K562 (cell line): ENCODE data around the gene POMT2. TPM values are rescaled to one million over a fixed set of nuclear protein-coding genes. Genes with fewer than 3 reads are reported as not detected.
A peak's percentile ranks its signal among the peaks of the same experiment; 100 is the strongest.

Experiments
- ATAC-seq: fragments of 200-7000 bp; cut with Tn5 transposase; 3 replicates; pipeline ENCODE4 v1.9.1; 2020; ENCODE audit warnings: moderate library complexity
- BruUV-seq: library from RNA; stranded (reverse); fragments of 400-500 nt; replicated peaks from 2 replicates; lab custom pipeline; 2021; lab: Mats Ljungman, UMichigan
- CTCF ChIA-PET: fragments of 300-600 bp; formaldehyde crosslinking; extraction: SDS; loops from one replicate; lab custom pipeline; 2021; ENCODE audit warnings: low intra/inter-chr PET ratio; lab: Yijun Ruan, JAX
- POLR2A ChIA-PET: fragments of 300-600, 350-650 bp; sonication (Branson Sonifier 250); formaldehyde crosslinking; extraction: SDS; loops from one replicate; lab custom pipeline; 2021; ENCODE audit warnings: antibody characterized with exemption, inconsistent platforms; lab: Yijun Ruan, JAX
- DNase-seq, 4 experiments: peaks; one replicate each; pipeline versions ENCODE4 v3.0.0 to v3.0.0-alpha.2; 2011 to 2018; ENCODE audit warnings: low spot score in 3 of 4, mixed read lengths in 3 of 4; ENCODE audit errors: extremely low read depth in 1 of 4
- FAIRE-seq: peaks from 2 replicates; lab custom pipeline; 2011; peaks lifted over from hg19 to GRCh38; lab: Jason Lieb, UNC
- H2AFZ ChIP-seq: 2 replicates; pipeline ENCODE4 v1.6.0; 2011; ENCODE audit warnings: low read depth, low read length, control low read depth, inconsistent platforms
- H3K27ac ChIP-seq: fragments of 200-600 bp; 3 replicates; pipeline ENCODE4 v1.8.0; 2011; ENCODE audit warnings: low read depth, mild to moderate bottlenecking, control low read depth, inconsistent platforms, low read length, moderate library complexity, mixed read lengths; ENCODE audit errors: extremely low read depth
- H3K27me3 ChIP-seq, 2 experiments: fragments of 300-600 bp in 1 of 2; 2 replicates in 1 of 2; 3 replicates in 1 of 2; pipeline versions ENCODE4 v1.6.0 to v1.8.0; 2011; ENCODE audit warnings: inconsistent platforms in 2 of 2, low read length in 2 of 2, mild to moderate bottlenecking in 1 of 2, mixed read lengths in 1 of 2, moderate library complexity in 1 of 2; ENCODE audit not compliant: control insufficient read depth in 2 of 2, insufficient read depth in 2 of 2
- H3K36me3 ChIP-seq: fragments of 300-600 bp; 3 replicates; pipeline ENCODE4 v1.8.0; 2011; ENCODE audit warnings: mild to moderate bottlenecking, low read length, inconsistent platforms; ENCODE audit not compliant: control insufficient read depth, insufficient read depth
- H3K4me1 ChIP-seq, 2 experiments: fragments of 200-600 bp in 1 of 2; replicated peaks in 1 of 2; 2 replicates in 1 of 2; 3 replicates in 1 of 2; pipeline versions ENCODE4 v1.5.1 to v1.8.0; 2011; ENCODE audit warnings: inconsistent platforms in 2 of 2, low read length in 2 of 2, mild to moderate bottlenecking in 1 of 2, mixed read lengths in 1 of 2, moderate library complexity in 1 of 2; ENCODE audit not compliant: control insufficient read depth in 2 of 2, insufficient read depth in 2 of 2
- H3K4me2 ChIP-seq: 2 replicates; pipeline ENCODE4 v1.6.1; 2011; ENCODE audit warnings: low read length, control low read depth, inconsistent platforms, mixed read lengths; ENCODE audit not compliant: insufficient read depth
- H3K4me3 ChIP-seq: fragments of 200-600 bp; sonication (generic), shearing (Covaris generic); 2 replicates; pipeline ENCODE4 v1.5.1; 2016; ENCODE audit warnings: control low read depth, inconsistent platforms
- H3K79me2 ChIP-seq: fragments of 200-600 bp; 3 replicates; pipeline ENCODE4 v1.8.0; 2011; ENCODE audit warnings: low read length, inconsistent platforms; ENCODE audit not compliant: control insufficient read depth, insufficient read depth
- H3K9ac ChIP-seq, 2 experiments: 2 replicates each; pipeline versions ENCODE4 v1.6.0 to v1.6.1; 2011; ENCODE audit warnings: low read depth in 2 of 2, low read length in 2 of 2, control low read depth in 1 of 2, inconsistent platforms in 1 of 2, mild to moderate bottlenecking in 1 of 2, mixed read lengths in 1 of 2; ENCODE audit not compliant: insufficient read depth in 1 of 2
- H3K9me1 ChIP-seq: one replicate; pipeline ENCODE4 v1.6.0; 2011; ENCODE audit warnings: inconsistent platforms, mild to moderate bottlenecking, low read length, moderate library complexity; ENCODE audit not compliant: control insufficient read depth, insufficient read depth
- H3K9me3 ChIP-seq: replicated peaks from 2 replicates; pipeline ENCODE4 v1.5.1; 2011; ENCODE audit warnings: low read depth, low read length, inconsistent platforms; ENCODE audit not compliant: control insufficient read depth, insufficient read depth
- H4K20me1 ChIP-seq: replicated peaks from 2 replicates; pipeline ENCODE4 v1.6.1; 2011; ENCODE audit warnings: low read length, inconsistent platforms, mixed read lengths; ENCODE audit not compliant: control insufficient read depth, insufficient read depth
- DIDO1 ChIP-seq: fragments of 450-650 bp; IDR thresholded peaks from 2 replicates; pipeline ENCODE4 v1.6.1; 2016; ENCODE audit warnings: low read depth, missing biosample characterization, missing genetic modification characterization
- SNIP1 ChIP-seq: fragments of 450-650 bp; IDR thresholded peaks from 2 replicates; pipeline ENCODE4 v1.7.1; 2017; ENCODE audit warnings: low read depth, mild to moderate bottlenecking
- TFE3 ChIP-seq: fragments of 450-650 bp; formaldehyde crosslinking; IDR thresholded peaks from 2 replicates; pipeline ENCODE4 v1.4.0; 2020; ENCODE audit warnings: mild to moderate bottlenecking, mixed read lengths
- USF2 ChIP-seq: sonication (generic); formaldehyde crosslinking; IDR thresholded peaks from 2 replicates; pipeline ENCODE4 v1.5.0; 2020; ENCODE audit warnings: missing genetic modification reagents
- WGBS: fragments of 100-300 bp; shearing (Covaris generic); methylation state at CpG from one replicate; pipeline ENCODE4 v1.1.6; 2016; ENCODE audit warnings: low coverage, mixed read lengths; ENCODE audit not compliant: insufficient coverage; ENCODE audit errors: missing lambda C conversion rate; 5-methylcytosine and 5-hydroxymethylcytosine counted together
- in situ Hi-C: fragments of 300-500 bp; cut with MboI; formaldehyde crosslinking; loops from 4 replicates; pipeline ENCODE4 v1.15.0; 2018; ENCODE audit warnings: inconsistent platforms, mixed read lengths
- intact Hi-C: fragments of 100-400 bp; cut with micrococcal nuclease; formaldehyde crosslinking; loops from 2 replicates; pipeline ENCODE4 v1.14.2; 2022
- polyA plus RNA-seq, 8 experiments: library from polyadenylated mRNA; depleted of rRNA in 4 of 8; stranded (reverse) in 5 of 8; unstranded in 3 of 8; fragments of >200 nt; fragmentation: Nextera tagmentation in 2 of 8; fragmentation: Illumina TruSeq in 1 of 8; extraction: Ambion mirVana in 2 of 8; extraction: Trizol in 1 of 8; gene quantifications; 2 replicates each; pipeline versions ENCODE4 v1.2.1 to v1.2.3, GENCODE V29; 2011 to 2014; ENCODE audit warnings: inconsistent platforms in 1 of 8, missing spikeins in 1 of 8
- total RNA-seq, 7 experiments: library from RNA; depleted of rRNA in 6 of 7; stranded (reverse); fragments of >200 nt in 6 of 7; fragmentation: Illumina TruSeq in 2 of 7; extraction: Trizol in 2 of 7; gene quantifications; 2 replicates each; pipeline versions ENCODE4 v1.2.1 to v1.2.3, GENCODE V29; 2011 to 2021; ENCODE audit warnings: low replicate concordance in 1 of 7

Gene POMT2
- total and polyA plus RNA-seq, 9 of the 15 experiments (the other 6 are each of a cell fraction or from before 2014, with no cell fraction given): 0.39 to 16.6 (median 7.8) TPM

GRCh38 chr14:77260631-77261030 is 60.1 kb downstream of the POMT2 start:
- intact Hi-C loops: no loop called here
- no peak overlapping the region for H3K27ac ChIP-seq
- H3K9ac ChIP-seq: no peak overlapping the region
- no TSS peak for BruUV-seq
- H3K36me3 ChIP-seq: no peaks in the 10 kb centered on the region
- no peak for ATAC-seq
- peak; percentile 26 for TF ChIP-seq USF2
- no peak for TF ChIP-seq SNIP1
- no peak overlapping the region for H2AFZ ChIP-seq
- POLR2A ChIA-PET: no interaction called here
- no peaks in the 10 kb centered on the region for H3K9me3 ChIP-seq
- DNase-seq: no peak
- no peaks in the 10 kb centered on the region for H3K9me1 ChIP-seq
- H3K27me3 ChIP-seq: peaks cover 2 to 67% of the 10 kb centered on the region in 2 experiments; a peak in 4 of 5 replicates
- no peak for FAIRE-seq
- CTCF ChIA-PET: no interaction called here
- H3K4me2 ChIP-seq: no peak overlapping the region
- no peaks in the 10 kb centered on the region; the same call in 1 of the 2 replicates for H4K20me1 ChIP-seq
- no peaks in the 10 kb centered on the region for H3K4me1 ChIP-seq
- no peak overlapping the region for H3K4me3 ChIP-seq
- H3K79me2 ChIP-seq: no peaks in the 10 kb centered on the region
- in situ Hi-C loops: no loop called here
- WGBS: 0% methylated on average over 6 of the region's 10 CpGs

- in situ Hi-C loops: no loop called here
- CTCF ChIA-PET: no interaction called here
- Histone ChIP-seq H3K4me3 (no peak overlapping the region), H3K79me2 (no peaks in the 10 kb centered on the region), H3K9me3 (no peaks in the 10 kb centered on the region), H3K4me1 (no peaks in the 10 kb centered on the region), H3K36me3 (no peaks in the 10 kb centered on the region), H3K27ac (no peak overlapping the region), H2AFZ (no peak overlapping the region), H3K9ac (no peak overlapping the region), H3K9me1 (no peaks in the 10 kb centered on the region), H3K27me3 (peaks cover 2 to 65% of the 10 kb centered on the region in 2 experiments; a peak in 4 of 5 replicates), H3K4me2 (no peak overlapping the region)
- WGBS: 2% methylated on average over 7 of the region's 11 CpGs
- TF ChIP-seq DIDO1: no peak
- TF ChIP-seq TFE3 (CRISPR knock-in tag): no peak
- TF ChIP-seq, all 486 proteins: peak for 0
- FAIRE-seq (no peak), DNase-seq (no peak), ATAC-seq (no peak)
- no TSS peak for BruUV-seq
- intact Hi-C loops: no loop called here
- POLR2A ChIA-PET: no interaction called here
- no peaks in the 10 kb centered on the region; the same call in 1 of the 2 replicates for H4K20me1 ChIP-seq
Measured at GRCh38 chr14:77260199-77260598, 60.5 kb downstream of the POMT2 start.
